ENCODE data around the gene ITGB5. TPM values are rescaled to one million over a fixed set of nuclear protein-coding genes. Genes with fewer than 3 reads are reported as not detected.

Gene ITGB5
- total and polyA plus RNA-seq, 2 experiments from 2014 or later, result 54.3 to 107 TPM

GRCh38 chr3:124769462-124769861 is 117.7 kb downstream of the ITGB5 start:
- H3K9me3 ChIP-seq (ENCODE audit: low read depth), result no peaks in the 10 kb centered on the region
- DNase-seq (ENCODE audit: low read depth in 1 of 2, low spot score in 1 of 2), result no peak
- no peak overlapping the region for H3K4me3 ChIP-seq
- TF ChIP-seq, protein P1, sequence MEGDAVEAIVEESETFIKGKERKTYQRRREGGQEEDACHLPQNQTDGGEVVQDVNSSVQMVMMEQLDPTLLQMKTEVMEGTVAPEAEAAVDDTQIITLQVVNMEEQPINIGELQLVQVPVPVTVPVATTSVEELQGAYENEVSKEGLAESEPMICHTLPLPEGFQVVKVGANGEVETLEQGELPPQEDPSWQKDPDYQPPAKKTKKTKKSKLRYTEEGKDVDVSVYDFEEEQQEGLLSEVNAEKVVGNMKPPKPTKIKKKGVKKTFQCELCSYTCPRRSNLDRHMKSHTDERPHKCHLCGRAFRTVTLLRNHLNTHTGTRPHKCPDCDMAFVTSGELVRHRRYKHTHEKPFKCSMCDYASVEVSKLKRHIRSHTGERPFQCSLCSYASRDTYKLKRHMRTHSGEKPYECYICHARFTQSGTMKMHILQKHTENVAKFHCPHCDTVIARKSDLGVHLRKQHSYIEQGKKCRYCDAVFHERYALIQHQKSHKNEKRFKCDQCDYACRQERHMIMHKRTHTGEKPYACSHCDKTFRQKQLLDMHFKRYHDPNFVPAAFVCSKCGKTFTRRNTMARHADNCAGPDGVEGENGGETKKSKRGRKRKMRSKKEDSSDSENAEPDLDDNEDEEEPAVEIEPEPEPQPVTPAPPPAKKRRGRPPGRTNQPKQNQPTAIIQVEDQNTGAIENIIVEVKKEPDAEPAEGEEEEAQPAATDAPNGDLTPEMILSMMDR (IDR thresholded peaks at IDR 0.05; ENCODE audit: low read depth, low read length), result no peak
- no peak overlapping the region for H3K27ac ChIP-seq
- peaks cover 28% of the 10 kb centered on the region for H3K4me1 ChIP-seq (ENCODE audit: low read depth)
- no peaks in the 10 kb centered on the region for H3K27me3 ChIP-seq
- no peaks in the 10 kb centered on the region for H3K36me3 ChIP-seq

GRCh38 chr3:124768812-124769211 is 118.4 kb downstream of the ITGB5 start:
- no peak overlapping the region for H3K27ac ChIP-seq
- H3K9me3 ChIP-seq (ENCODE audit: low read depth), result no peaks in the 10 kb centered on the region
- H3K27me3 ChIP-seq, result no peaks in the 10 kb centered on the region
- H3K4me3 ChIP-seq, result no peak overlapping the region
- TF ChIP-seq, protein P1 (IDR thresholded peaks at IDR 0.05; ENCODE audit: low read depth, low read length), result peak; percentile 33
- H3K36me3 ChIP-seq, result no peaks in the 10 kb centered on the region
- peak in 1 of 2 donors; percentile 68 for DNase-seq (ENCODE audit: low read depth in 1 of 2, low spot score in 1 of 2)
- peaks cover 28% of the 10 kb centered on the region for H3K4me1 ChIP-seq (ENCODE audit: low read depth)

GRCh38 chr3:124767691-124768090 is 119.5 kb downstream of the ITGB5 start:
- TF ChIP-seq, protein P1 (IDR thresholded peaks at IDR 0.05; ENCODE audit: low read depth, low read length), result no peak

GRCh38 chr3:124767264-124767663 is 119.9 kb downstream of the ITGB5 start:
- Histone ChIP-seq H3K27ac (no peak overlapping the region), H3K4me1 (ENCODE audit: low read depth) (peaks cover 29% of the 10 kb centered on the region), H3K27me3 (no peaks in the 10 kb centered on the region), H3K9me3 (ENCODE audit: low read depth) (no peaks in the 10 kb centered on the region), H3K4me3 (no peak overlapping the region), H3K36me3 (no peaks in the 10 kb centered on the region)
- DNase-seq (ENCODE audit: low read depth in 1 of 2, low spot score in 1 of 2), result no peak
- TF ChIP-seq, protein P1 (IDR thresholded peaks at IDR 0.05; ENCODE audit: low read depth, low read length), result no peak

More at GRCh38 chr3:124767691-124768090, 119.5 kb downstream of the ITGB5 start:
- peaks cover 29% of the 10 kb centered on the region for H3K4me1 ChIP-seq (ENCODE audit: low read depth)
- H3K27ac ChIP-seq, result no peak overlapping the region
- H3K4me3 ChIP-seq, result no peak overlapping the region
- no peaks in the 10 kb centered on the region for H3K27me3 ChIP-seq
- H3K36me3 ChIP-seq, result no peaks in the 10 kb centered on the region
- no peaks in the 10 kb centered on the region for H3K9me3 ChIP-seq (ENCODE audit: low read depth)
- DNase-seq (ENCODE audit: low read depth in 1 of 2, low spot score in 1 of 2), result no peak

DNA sequence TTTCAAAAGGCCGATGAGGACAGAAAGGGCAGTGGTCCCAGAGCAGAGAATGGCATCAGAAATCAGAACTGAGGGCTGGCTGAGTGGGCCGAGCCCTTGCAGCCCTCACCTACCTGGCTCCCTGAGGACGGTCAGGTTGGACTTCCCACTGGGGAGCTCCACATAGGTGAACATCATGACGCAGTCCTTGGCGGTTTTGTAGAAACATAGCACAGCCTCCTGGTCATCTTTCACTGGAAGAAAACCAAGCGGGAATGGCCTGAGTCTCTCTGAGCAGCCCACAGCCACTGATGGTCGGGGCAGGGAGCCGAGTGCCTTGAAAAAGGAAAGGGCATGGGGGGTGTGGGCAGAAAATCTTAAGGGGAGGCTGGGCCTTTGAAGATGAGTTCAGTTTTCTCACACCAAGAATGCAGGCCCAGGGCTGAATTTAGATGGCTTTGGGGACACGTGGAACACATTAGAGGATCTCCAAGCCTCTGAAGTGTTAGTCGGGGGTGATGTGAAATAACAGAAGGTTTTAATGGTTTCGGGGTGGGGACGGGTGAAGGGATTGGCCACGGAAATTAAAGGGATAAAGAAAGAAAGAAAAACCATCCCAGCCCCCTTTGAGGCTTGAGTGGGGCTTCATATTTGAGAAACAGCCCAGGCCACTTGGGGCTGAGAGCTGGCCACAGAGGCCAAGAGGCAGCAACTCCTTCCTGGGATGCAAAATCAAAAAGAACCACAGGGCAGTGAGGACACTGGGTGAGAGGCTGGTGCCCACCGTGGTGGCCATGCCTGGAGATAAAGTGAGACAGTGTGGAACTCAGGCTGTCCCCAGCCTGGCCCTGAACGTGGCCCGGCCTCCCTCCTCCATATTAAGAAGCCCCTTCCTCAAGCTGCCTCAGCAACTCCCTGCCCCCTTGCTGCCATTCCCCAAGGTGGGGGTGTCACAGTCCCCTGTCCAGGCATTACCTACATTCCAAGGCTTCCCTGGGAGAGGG is 120.8 kb downstream of the ITGB5 start:
- TF ChIP-seq, protein P1 (IDR thresholded peaks at IDR 0.05; ENCODE audit: low read depth, low read length), result no peak
- no peaks in the 10 kb centered on the region for H3K36me3 ChIP-seq
- no peak overlapping the region for H3K4me3 ChIP-seq
- no peaks in the 10 kb centered on the region for H3K27me3 ChIP-seq
- H3K4me1 ChIP-seq (ENCODE audit: low read depth), result peaks cover 23% of the 10 kb centered on the region
- no peaks in the 10 kb centered on the region for H3K9me3 ChIP-seq (ENCODE audit: low read depth)
- no peak overlapping the region for H3K27ac ChIP-seq
- DNase-seq (ENCODE audit: low read depth in 1 of 2, low spot score in 1 of 2), result no peak
